Suprapubic skin (tissue), 3 donors: Measurements from ENCODE around the gene FRY.

ENCODE experiments used
- CTCF ChIP-seq, 2 donors: fragments of 200-600 bp in 1 of 2; fragments of 450-650 bp in 1 of 2; sonication (generic) in 1 of 2; IDR thresholded peaks; one replicate each; pipeline ENCODE4 v1.5.1; 2016 to 2019; ENCODE audit warnings: antibody characterized with exemption in 2 of 2, mild to moderate bottlenecking in 1 of 2, moderate library complexity in 1 of 2
- POLR2A ChIP-seq, 2 donors: fragments of 450-650 bp; IDR thresholded peaks; one replicate each; pipeline ENCODE4 v1.6.1; 2017; ENCODE audit warnings: antibody characterized with exemption in 2 of 2, mild to moderate bottlenecking in 2 of 2, moderate library complexity in 2 of 2

GRCh38 chr13:32060401-32060878, 28.9 kb downstream of the FRY start:
- TF ChIP-seq CTCF (IDR thresholded peaks at IDR 0.05) (no peak), POLR2A (IDR thresholded peaks at IDR 0.05) (no peak)
